Measurements from ENCODE around the gene PCSK4.

- TF ChIP-seq, protein P1, sequence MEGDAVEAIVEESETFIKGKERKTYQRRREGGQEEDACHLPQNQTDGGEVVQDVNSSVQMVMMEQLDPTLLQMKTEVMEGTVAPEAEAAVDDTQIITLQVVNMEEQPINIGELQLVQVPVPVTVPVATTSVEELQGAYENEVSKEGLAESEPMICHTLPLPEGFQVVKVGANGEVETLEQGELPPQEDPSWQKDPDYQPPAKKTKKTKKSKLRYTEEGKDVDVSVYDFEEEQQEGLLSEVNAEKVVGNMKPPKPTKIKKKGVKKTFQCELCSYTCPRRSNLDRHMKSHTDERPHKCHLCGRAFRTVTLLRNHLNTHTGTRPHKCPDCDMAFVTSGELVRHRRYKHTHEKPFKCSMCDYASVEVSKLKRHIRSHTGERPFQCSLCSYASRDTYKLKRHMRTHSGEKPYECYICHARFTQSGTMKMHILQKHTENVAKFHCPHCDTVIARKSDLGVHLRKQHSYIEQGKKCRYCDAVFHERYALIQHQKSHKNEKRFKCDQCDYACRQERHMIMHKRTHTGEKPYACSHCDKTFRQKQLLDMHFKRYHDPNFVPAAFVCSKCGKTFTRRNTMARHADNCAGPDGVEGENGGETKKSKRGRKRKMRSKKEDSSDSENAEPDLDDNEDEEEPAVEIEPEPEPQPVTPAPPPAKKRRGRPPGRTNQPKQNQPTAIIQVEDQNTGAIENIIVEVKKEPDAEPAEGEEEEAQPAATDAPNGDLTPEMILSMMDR (IDR thresholded peaks at IDR 0.05; ENCODE audit: insufficient read depth, low read length, poor library complexity, severe bottlenecking), result no peak
- TF ChIP-seq EZH2phosphoT487 (conservative IDR thresholded peaks at IDR 0.05; ENCODE audit: low read length), result no peak
These were observed 33.8 kb downstream of the PCSK4 start for GRCh38 chr19:1456121-1456900.

Data from SU-DHL-6 (cell line).